Measurements from ENCODE around the gene NMS. TPM values are rescaled to one million over a fixed set of nuclear protein-coding genes. Genes with fewer than 3 reads are reported as not detected.

The NMS gene
- polyA plus RNA-seq, 2 of the 4 experiments (the other 2 are of a cell fraction), result not detected

DNA sequence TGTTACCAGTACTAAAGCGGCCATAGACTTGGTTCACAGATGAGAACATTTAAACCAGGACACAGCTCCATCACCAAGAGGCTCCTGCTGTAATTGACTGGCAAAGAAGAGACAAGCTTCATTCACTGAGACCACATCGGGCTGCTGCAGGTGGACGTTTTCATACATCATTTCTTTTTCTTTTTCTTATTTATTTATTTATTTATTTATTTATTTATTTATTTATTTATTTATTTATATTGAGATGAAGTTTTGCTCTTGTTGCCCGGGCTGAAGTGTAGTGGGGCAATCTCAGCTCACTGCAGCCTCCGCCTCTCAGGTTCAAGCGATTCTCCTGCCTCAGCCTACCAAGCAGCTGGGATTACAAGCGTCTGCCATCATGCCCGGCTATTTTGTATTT is 58.9 kb downstream of the NMS start:
- Histone ChIP-seq H3K4me3 (no peak overlapping the region), H3K9me3 (no peaks in the 10 kb centered on the region; the same call in 2 of the 3 replicates), H3K4me2 (no peak overlapping the region), H3K27ac (no peak overlapping the region), H3K4me1 (no peaks in the 10 kb centered on the region)
- 67% methylated on average over 8 of the region's 8 CpGs for WGBS (ENCODE audit: missing lambda C conversion rate)
- DNase-seq (ENCODE audit: low read depth in 1 of 2, low spot score in 1 of 2) (no peak), FAIRE-seq (no peak), ATAC-seq (no peak)
- TF ChIP-seq ZC3H11A (IDR thresholded peaks at IDR 0.05) (peak; percentile 60), RARB (CRISPR knock-in tag; IDR thresholded peaks at IDR 0.05) (no peak)
- CTCF ChIA-PET, result interaction anchor here (0.8 kb wide), 1 partner anchor 77 kb away, joined by 3 read pairs; no protein-coding TSS in a partner anchor
- POLR2A ChIA-PET, result no interaction called here

DNA sequence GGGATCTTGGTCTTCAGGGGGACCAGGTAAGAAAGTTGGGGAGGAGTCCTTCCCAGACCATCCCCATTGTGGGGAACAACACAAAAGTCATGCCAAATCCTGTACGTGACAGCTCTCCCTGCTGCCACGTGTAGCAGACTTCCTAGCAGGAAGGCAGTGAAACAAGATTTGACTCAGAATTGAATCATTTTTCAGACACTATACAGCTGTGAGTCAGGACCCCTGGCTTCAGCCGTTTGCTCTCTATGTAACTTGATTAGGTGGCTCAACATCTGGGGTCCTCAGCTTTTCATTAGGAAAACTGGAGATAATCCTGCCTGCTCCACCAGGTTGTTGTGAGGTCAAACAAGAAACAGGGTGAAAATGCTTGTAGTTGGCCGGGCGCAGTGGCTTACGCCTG is 59.6 kb downstream of the NMS start:
- WGBS (ENCODE audit: missing lambda C conversion rate), result 64% methylated on average over 6 of the region's 6 CpGs
- no peak overlapping the region for H3K4me2 ChIP-seq
- H3K9me3 ChIP-seq, result no peaks in the 10 kb centered on the region; the same call in 2 of the 3 replicates
- DNase-seq (ENCODE audit: low read depth in 1 of 2, low spot score in 1 of 2), result no peak
- H3K27ac ChIP-seq, result no peak overlapping the region
- no peak overlapping the region for H3K4me3 ChIP-seq
- ChIA-PET POLR2A (no interaction called here), CTCF (no interaction called here)
- FAIRE-seq, result no peak
- no peak for TF ChIP-seq KDM5A (IDR thresholded peaks at IDR 0.05)
- TF ChIP-seq MYC (IDR thresholded peaks at IDR 0.05; ENCODE audit: borderline replicate concordance, low read length), result no peak
- no peak for TF ChIP-seq E2F6 (IDR thresholded peaks at IDR 0.05; ENCODE audit: borderline replicate concordance, low read depth)
- TF ChIP-seq, protein P1, sequence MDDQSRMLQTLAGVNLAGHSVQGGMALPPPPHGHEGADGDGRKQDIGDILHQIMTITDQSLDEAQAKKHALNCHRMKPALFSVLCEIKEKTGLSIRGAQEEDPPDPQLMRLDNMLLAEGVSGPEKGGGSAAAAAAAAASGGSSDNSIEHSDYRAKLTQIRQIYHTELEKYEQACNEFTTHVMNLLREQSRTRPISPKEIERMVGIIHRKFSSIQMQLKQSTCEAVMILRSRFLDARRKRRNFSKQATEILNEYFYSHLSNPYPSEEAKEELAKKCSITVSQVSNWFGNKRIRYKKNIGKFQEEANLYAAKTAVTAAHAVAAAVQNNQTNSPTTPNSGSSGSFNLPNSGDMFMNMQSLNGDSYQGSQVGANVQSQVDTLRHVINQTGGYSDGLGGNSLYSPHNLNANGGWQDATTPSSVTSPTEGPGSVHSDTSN (IDR thresholded peaks at IDR 0.05), result no peak
- no peak for TF ChIP-seq TP53 (CRISPR knock-in tag; IDR thresholded peaks at IDR 0.05)
- no peak for TF ChIP-seq CEBPB (IDR thresholded peaks at IDR 0.05)
- TF ChIP-seq KDM1A (IDR thresholded peaks at IDR 0.05; ENCODE audit: low read depth), result no peak
- no peak for TF ChIP-seq CBX8 (IDR thresholded peaks at IDR 0.05)
- TF ChIP-seq TFCP2L1 (CRISPR knock-in tag; IDR thresholded peaks at IDR 0.05), result no peak
- TF ChIP-seq, protein P2, sequence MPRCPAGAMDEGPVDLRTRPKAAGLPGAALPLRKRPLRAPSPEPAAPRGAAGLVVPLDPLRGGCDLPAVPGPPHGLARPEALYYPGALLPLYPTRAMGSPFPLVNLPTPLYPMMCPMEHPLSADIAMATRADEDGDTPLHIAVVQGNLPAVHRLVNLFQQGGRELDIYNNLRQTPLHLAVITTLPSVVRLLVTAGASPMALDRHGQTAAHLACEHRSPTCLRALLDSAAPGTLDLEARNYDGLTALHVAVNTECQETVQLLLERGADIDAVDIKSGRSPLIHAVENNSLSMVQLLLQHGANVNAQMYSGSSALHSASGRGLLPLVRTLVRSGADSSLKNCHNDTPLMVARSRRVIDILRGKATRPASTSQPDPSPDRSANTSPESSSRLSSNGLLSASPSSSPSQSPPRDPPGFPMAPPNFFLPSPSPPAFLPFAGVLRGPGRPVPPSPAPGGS (IDR thresholded peaks at IDR 0.05), result no peak
- no peak for TF ChIP-seq ZSCAN20 (CRISPR knock-in tag; IDR thresholded peaks at IDR 0.05)
- TF ChIP-seq GATA3 (IDR thresholded peaks at IDR 0.05; ENCODE audit: borderline replicate concordance), result no peak
- no peak; a peak in 2 of 6 replicates for ATAC-seq
- H3K4me1 ChIP-seq, result no peaks in the 10 kb centered on the region

Other genes starting within 250 kb of the NMS start
- gene LONRF2, start 148.0 kb upstream of the NMS start, polyA plus RNA-seq (2011; rRNA removed), result 17.9 and 21.8 TPM in 2 replicates
- gene LONRF2, start 148.0 kb upstream of the NMS start, polyA plus RNA-seq (2017; fragmentation: RNase III; extraction: RNeasy Plus Mini Kit Qiagen cat#74134 plus additional on column Dnase treatment), result 4.7 to 5.5 TPM (median 4.8 TPM) in 3 replicates
- gene CHST10, start 52.8 kb upstream of the NMS start, polyA plus RNA-seq (2011; rRNA removed), result 24.0 and 29.5 TPM in 2 replicates
- gene CHST10, start 52.8 kb upstream of the NMS start, polyA plus RNA-seq (2017; fragmentation: RNase III; extraction: RNeasy Plus Mini Kit Qiagen cat#74134 plus additional on column Dnase treatment), result 15.1 to 17.1 TPM (median 16.6 TPM) in 3 replicates
- gene PDCL3, start 92.5 kb downstream of the NMS start, polyA plus RNA-seq (2011; rRNA removed), result 47.8 and 63.1 TPM in 2 replicates
- gene PDCL3, start 92.5 kb downstream of the NMS start, polyA plus RNA-seq (2017; fragmentation: RNase III; extraction: RNeasy Plus Mini Kit Qiagen cat#74134 plus additional on column Dnase treatment), result 64.1 to 72.9 TPM (median 68.2 TPM) in 3 replicates

Data from A549 (cell line).